ENCODE results near the gene C1orf53.

DNA sequence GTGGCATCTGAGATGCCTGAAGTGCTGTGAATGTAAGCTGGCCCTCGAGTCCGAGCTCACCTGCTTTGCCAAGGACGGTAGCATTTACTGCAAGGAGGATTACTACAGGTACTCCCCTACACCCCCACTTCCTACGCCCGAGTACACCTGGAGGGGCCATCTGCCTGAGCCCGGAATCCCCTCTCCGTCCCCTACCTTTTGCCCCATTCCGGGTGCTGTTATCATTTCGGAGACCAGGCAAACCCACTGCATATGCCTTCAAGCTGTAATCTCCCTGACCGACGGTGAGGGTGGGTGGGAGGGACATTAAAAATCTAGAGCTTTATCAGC, 17.6 kb downstream of the C1orf53 start:
- TF ChIP-seq, protein P1, sequence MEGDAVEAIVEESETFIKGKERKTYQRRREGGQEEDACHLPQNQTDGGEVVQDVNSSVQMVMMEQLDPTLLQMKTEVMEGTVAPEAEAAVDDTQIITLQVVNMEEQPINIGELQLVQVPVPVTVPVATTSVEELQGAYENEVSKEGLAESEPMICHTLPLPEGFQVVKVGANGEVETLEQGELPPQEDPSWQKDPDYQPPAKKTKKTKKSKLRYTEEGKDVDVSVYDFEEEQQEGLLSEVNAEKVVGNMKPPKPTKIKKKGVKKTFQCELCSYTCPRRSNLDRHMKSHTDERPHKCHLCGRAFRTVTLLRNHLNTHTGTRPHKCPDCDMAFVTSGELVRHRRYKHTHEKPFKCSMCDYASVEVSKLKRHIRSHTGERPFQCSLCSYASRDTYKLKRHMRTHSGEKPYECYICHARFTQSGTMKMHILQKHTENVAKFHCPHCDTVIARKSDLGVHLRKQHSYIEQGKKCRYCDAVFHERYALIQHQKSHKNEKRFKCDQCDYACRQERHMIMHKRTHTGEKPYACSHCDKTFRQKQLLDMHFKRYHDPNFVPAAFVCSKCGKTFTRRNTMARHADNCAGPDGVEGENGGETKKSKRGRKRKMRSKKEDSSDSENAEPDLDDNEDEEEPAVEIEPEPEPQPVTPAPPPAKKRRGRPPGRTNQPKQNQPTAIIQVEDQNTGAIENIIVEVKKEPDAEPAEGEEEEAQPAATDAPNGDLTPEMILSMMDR (IDR thresholded peaks at IDR 0.05), result no peak
- no peak for TF ChIP-seq POLR2A (IDR thresholded peaks at IDR 0.05)
